IPS-18a (cell line): ENCODE measurements around the gene BRINP2.

Source experiments
- H3K27ac ChIP-seq: one replicate; pipeline ENCODE4 v1.5.1; 2013; ENCODE audit warnings: low read length
- H3K27me3 ChIP-seq: one replicate; pipeline ENCODE4 v1.6.1; 2013; ENCODE audit warnings: mild to moderate bottlenecking, low read length; ENCODE audit not compliant: control insufficient read depth, insufficient read depth
- H3K36me3 ChIP-seq: one replicate; pipeline ENCODE4 v1.6.1; 2013; ENCODE audit warnings: low read depth, low read length; ENCODE audit not compliant: control insufficient read depth
- H3K4me1 ChIP-seq: one replicate; pipeline ENCODE4 v1.6.1; 2013; ENCODE audit warnings: low read depth, low read length; ENCODE audit not compliant: control insufficient read depth
- H3K4me3 ChIP-seq: one replicate; pipeline ENCODE4 v1.5.1; 2013; ENCODE audit warnings: low read length
- H3K9ac ChIP-seq: one replicate; pipeline ENCODE4 v1.6.1; 2013; ENCODE audit warnings: mild to moderate bottlenecking, low read length, moderate library complexity
- H3K9me3 ChIP-seq: one replicate; pipeline ENCODE4 v1.6.1; 2013; ENCODE audit warnings: low read depth, low read length; ENCODE audit not compliant: control insufficient read depth

BRINP2 gene

GRCh38 chr1:177170756-177171535, at the start of gene BRINP2:
Gene BRINP2 (plus strand): TSS chr1:177170958. CDS start chr1:177229877, 58,919 bp downstream.
- Histone ChIP-seq H3K27me3 (peaks cover 86% of the 10 kb centered on the region), H3K9me3 (no peaks in the 10 kb centered on the region), H3K27ac (no peak within 1 kb of the TSS), H3K36me3 (no peaks in the 10 kb centered on the region), H3K4me1 (peaks cover 7% of the 10 kb centered on the region), H3K4me3 (peak within 1 kb of the TSS; percentile 85), H3K9ac (no peak within 1 kb of the TSS)

- Histone ChIP-seq H3K4me1 (no peaks in the 10 kb centered on the region), H3K27me3 (no peaks in the 10 kb centered on the region), H3K9ac (no peak overlapping the region), H3K27ac (no peak overlapping the region), H3K36me3 (no peaks in the 10 kb centered on the region), H3K4me3 (no peak overlapping the region), H3K9me3 (no peaks in the 10 kb centered on the region)
These were observed 48.1 kb upstream of the BRINP2 start for GRCh38 chr1:177122461-177123251.

- no peaks in the 10 kb centered on the region for H3K4me1 ChIP-seq
- no peak overlapping the region for H3K4me3 ChIP-seq
- H3K36me3 ChIP-seq = no peaks in the 10 kb centered on the region
- no peak overlapping the region for H3K27ac ChIP-seq
- no peaks in the 10 kb centered on the region for H3K27me3 ChIP-seq
- no peak overlapping the region for H3K9ac ChIP-seq
- H3K9me3 ChIP-seq = no peaks in the 10 kb centered on the region
These were observed 46.0 kb upstream of the BRINP2 start for GRCh38 chr1:177124577-177125278.

- H3K9me3 ChIP-seq = no peaks in the 10 kb centered on the region
- H3K36me3 ChIP-seq = no peaks in the 10 kb centered on the region
These were observed 44.5 kb upstream of the BRINP2 start for GRCh38 chr1:177126267-177126666.

GRCh38 chr1:177128665-177129281, 42.0 kb upstream of the BRINP2 start:
- peaks cover 5% of the 10 kb centered on the region for H3K4me1 ChIP-seq
- H3K4me3 ChIP-seq = no peak overlapping the region
- no peak overlapping the region for H3K27ac ChIP-seq
- no peaks in the 10 kb centered on the region for H3K9me3 ChIP-seq
- H3K36me3 ChIP-seq = no peaks in the 10 kb centered on the region
- no peaks in the 10 kb centered on the region for H3K27me3 ChIP-seq
- H3K9ac ChIP-seq = no peak overlapping the region

More at GRCh38 chr1:177126267-177126666, 44.5 kb upstream of the BRINP2 start:
- Histone ChIP-seq H3K4me1 (no peaks in the 10 kb centered on the region), H3K27me3 (no peaks in the 10 kb centered on the region), H3K27ac (no peak overlapping the region), H3K9ac (no peak overlapping the region), H3K4me3 (no peak overlapping the region)

GRCh38 chr1:177130451-177130945, 40.3 kb upstream of the BRINP2 start:
- H3K27me3 ChIP-seq = no peaks in the 10 kb centered on the region
- no peak overlapping the region for H3K4me3 ChIP-seq
- H3K9me3 ChIP-seq = no peaks in the 10 kb centered on the region
- H3K4me1 ChIP-seq = peaks cover 5% of the 10 kb centered on the region
- no peak overlapping the region for H3K9ac ChIP-seq
- H3K27ac ChIP-seq = no peak overlapping the region
- H3K36me3 ChIP-seq = no peaks in the 10 kb centered on the region

- no peaks in the 10 kb centered on the region for H3K27me3 ChIP-seq
- H3K36me3 ChIP-seq = no peaks in the 10 kb centered on the region
- H3K27ac ChIP-seq = no peak overlapping the region
- no peak overlapping the region for H3K9ac ChIP-seq
- no peak overlapping the region for H3K4me3 ChIP-seq
- H3K4me1 ChIP-seq = peaks cover 5% of the 10 kb centered on the region
- no peaks in the 10 kb centered on the region for H3K9me3 ChIP-seq
These were observed 39.0 kb upstream of the BRINP2 start for GRCh38 chr1:177131723-177132122.

GRCh38 chr1:177132141-177132540, 38.6 kb upstream of the BRINP2 start:
- H3K27ac ChIP-seq = no peak overlapping the region
- H3K9ac ChIP-seq = no peak overlapping the region
- no peaks in the 10 kb centered on the region for H3K9me3 ChIP-seq
- peaks cover 5% of the 10 kb centered on the region for H3K4me1 ChIP-seq
- no peak overlapping the region for H3K4me3 ChIP-seq
- no peaks in the 10 kb centered on the region for H3K36me3 ChIP-seq
- no peaks in the 10 kb centered on the region for H3K27me3 ChIP-seq

GRCh38 chr1:177133977-177134538, 36.7 kb upstream of the BRINP2 start:
- Histone ChIP-seq H3K4me1 (peaks cover 5% of the 10 kb centered on the region), H3K9ac (no peak overlapping the region), H3K4me3 (no peak overlapping the region), H3K27ac (no peak overlapping the region), H3K36me3 (no peaks in the 10 kb centered on the region), H3K27me3 (no peaks in the 10 kb centered on the region), H3K9me3 (no peaks in the 10 kb centered on the region)

GRCh38 chr1:177135250-177135649, 35.5 kb upstream of the BRINP2 start:
- Histone ChIP-seq H3K9me3 (no peaks in the 10 kb centered on the region), H3K36me3 (no peaks in the 10 kb centered on the region), H3K4me3 (no peak overlapping the region), H3K27ac (no peak overlapping the region), H3K27me3 (no peaks in the 10 kb centered on the region), H3K4me1 (peaks cover 5% of the 10 kb centered on the region), H3K9ac (no peak overlapping the region)

GRCh38 chr1:177137814-177138213, 32.9 kb upstream of the BRINP2 start:
- H3K4me1 ChIP-seq = peaks cover 6% of the 10 kb centered on the region
- no peak overlapping the region for H3K27ac ChIP-seq
- H3K4me3 ChIP-seq = no peak overlapping the region
- H3K9me3 ChIP-seq = no peaks in the 10 kb centered on the region
- no peaks in the 10 kb centered on the region for H3K27me3 ChIP-seq
- no peak overlapping the region for H3K9ac ChIP-seq
- H3K36me3 ChIP-seq = no peaks in the 10 kb centered on the region
